ENCODE results near the gene NR3C2. TPM values are rescaled to one million over a fixed set of nuclear protein-coding genes. Genes with fewer than 3 reads are reported as not detected.

Gene NR3C2
- total RNA-seq, 1 experiment from 2014 or later = 2.7 TPM

- no peaks in the 10 kb centered on the region for H3K36me3 ChIP-seq (ENCODE audit: control insufficient read depth in 1 of 2, insufficient read depth in 2 of 2, low read length in 2 of 2)
Measured at GRCh38 chr4:148064451-148064850, 377.8 kb downstream of the NR3C2 start.

More at GRCh38 chr4:148064451-148064850, 377.8 kb downstream of the NR3C2 start:
- Histone ChIP-seq H3K27ac (ENCODE audit: low read depth, low read length) (no peak overlapping the region), H3K9me3 (ENCODE audit: control insufficient read depth in 1 of 2, insufficient read depth in 1 of 2, low read depth in 1 of 2, low read length in 2 of 2) (no peaks in the 10 kb centered on the region), H3K79me2 (ENCODE audit: insufficient read depth, low read length) (no peaks in the 10 kb centered on the region), H3K27me3 (ENCODE audit: insufficient read depth, low read length) (no peaks in the 10 kb centered on the region), H3K9ac (ENCODE audit: low read length) (no peak overlapping the region), H3K9me2 (ENCODE audit: insufficient read depth) (no peaks in the 10 kb centered on the region), H2AFZ (ENCODE audit: low read depth, low read length, poor library complexity, severe bottlenecking) (no peak overlapping the region), H3K4me1 (ENCODE audit: control insufficient read depth in 1 of 2, insufficient read depth in 2 of 2, low read length in 2 of 2) (no peaks in the 10 kb centered on the region), H3K4me2 (ENCODE audit: low read length) (no peak overlapping the region), H4K20me1 (ENCODE audit: insufficient read depth) (no peaks in the 10 kb centered on the region), H3K4me3 (replicated peaks in 1 of 2; ENCODE audit: low read depth in 1 of 2, low read length in 2 of 2) (no peak overlapping the region)
- CTCF ChIA-PET = no interaction called here
- intact Hi-C loops (cut with micrococcal nuclease) = no loop called here
- no peak for ATAC-seq
- DNase-seq (ENCODE audit: low read depth, low spot score) = no peak
- POLR2A ChIA-PET = no interaction called here
- TF ChIP-seq SRF (IDR thresholded peaks at IDR 0.05; ENCODE audit: low read depth) = no peak
- no peak for TF ChIP-seq CEBPB (IDR thresholded peaks at IDR 0.05; ENCODE audit: low read depth)
- TF ChIP-seq TCF7L2 (IDR thresholded peaks at IDR 0.05; ENCODE audit: borderline replicate concordance, extremely low read depth, insufficient read depth, insufficient read length) = no peak
- TF ChIP-seq ZNF274 (IDR thresholded peaks at IDR 0.05; ENCODE audit: low read depth, low read length) = no peak
- TF ChIP-seq ZFX (IDR thresholded peaks at IDR 0.05) = no peak
- TF ChIP-seq REST (IDR thresholded peaks at IDR 0.05; ENCODE audit: low read depth) = no peak
- no peak for TF ChIP-seq SP1 (IDR thresholded peaks at IDR 0.05; ENCODE audit: low read depth)
- TF ChIP-seq, protein P1, sequence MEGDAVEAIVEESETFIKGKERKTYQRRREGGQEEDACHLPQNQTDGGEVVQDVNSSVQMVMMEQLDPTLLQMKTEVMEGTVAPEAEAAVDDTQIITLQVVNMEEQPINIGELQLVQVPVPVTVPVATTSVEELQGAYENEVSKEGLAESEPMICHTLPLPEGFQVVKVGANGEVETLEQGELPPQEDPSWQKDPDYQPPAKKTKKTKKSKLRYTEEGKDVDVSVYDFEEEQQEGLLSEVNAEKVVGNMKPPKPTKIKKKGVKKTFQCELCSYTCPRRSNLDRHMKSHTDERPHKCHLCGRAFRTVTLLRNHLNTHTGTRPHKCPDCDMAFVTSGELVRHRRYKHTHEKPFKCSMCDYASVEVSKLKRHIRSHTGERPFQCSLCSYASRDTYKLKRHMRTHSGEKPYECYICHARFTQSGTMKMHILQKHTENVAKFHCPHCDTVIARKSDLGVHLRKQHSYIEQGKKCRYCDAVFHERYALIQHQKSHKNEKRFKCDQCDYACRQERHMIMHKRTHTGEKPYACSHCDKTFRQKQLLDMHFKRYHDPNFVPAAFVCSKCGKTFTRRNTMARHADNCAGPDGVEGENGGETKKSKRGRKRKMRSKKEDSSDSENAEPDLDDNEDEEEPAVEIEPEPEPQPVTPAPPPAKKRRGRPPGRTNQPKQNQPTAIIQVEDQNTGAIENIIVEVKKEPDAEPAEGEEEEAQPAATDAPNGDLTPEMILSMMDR (IDR thresholded peaks at IDR 0.05 in 2 of 3, conservative IDR thresholded peaks at IDR 0.05 in 1 of 3; ENCODE audit: borderline replicate concordance in 1 of 3, insufficient read depth in 1 of 3, low read depth in 2 of 3, low read length in 2 of 3) = no peak
- TF ChIP-seq RAD21 (IDR thresholded peaks at IDR 0.05; ENCODE audit: low read depth) = no peak
- no peak for TF ChIP-seq SIN3A (IDR thresholded peaks at IDR 0.05; ENCODE audit: low read depth)
- TF ChIP-seq, protein P2, sequence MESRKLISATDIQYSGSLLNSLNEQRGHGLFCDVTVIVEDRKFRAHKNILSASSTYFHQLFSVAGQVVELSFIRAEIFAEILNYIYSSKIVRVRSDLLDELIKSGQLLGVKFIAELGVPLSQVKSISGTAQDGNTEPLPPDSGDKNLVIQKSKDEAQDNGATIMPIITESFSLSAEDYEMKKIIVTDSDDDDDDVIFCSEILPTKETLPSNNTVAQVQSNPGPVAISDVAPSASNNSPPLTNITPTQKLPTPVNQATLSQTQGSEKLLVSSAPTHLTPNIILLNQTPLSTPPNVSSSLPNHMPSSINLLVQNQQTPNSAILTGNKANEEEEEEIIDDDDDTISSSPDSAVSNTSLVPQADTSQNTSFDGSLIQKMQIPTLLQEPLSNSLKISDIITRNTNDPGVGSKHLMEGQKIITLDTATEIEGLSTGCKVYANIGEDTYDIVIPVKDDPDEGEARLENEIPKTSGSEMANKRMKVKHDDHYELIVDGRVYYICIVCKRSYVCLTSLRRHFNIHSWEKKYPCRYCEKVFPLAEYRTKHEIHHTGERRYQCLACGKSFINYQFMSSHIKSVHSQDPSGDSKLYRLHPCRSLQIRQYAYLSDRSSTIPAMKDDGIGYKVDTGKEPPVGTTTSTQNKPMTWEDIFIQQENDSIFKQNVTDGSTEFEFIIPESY (IDR thresholded peaks at IDR 0.05; ENCODE audit: extremely low read depth, insufficient replicate concordance, low read length) = no peak
- no peak for TF ChIP-seq EGR1 (IDR thresholded peaks at IDR 0.05; ENCODE audit: low read depth)
- TF ChIP-seq EZH2 (IDR thresholded peaks at IDR 0.05) = no peak
- no peak for TF ChIP-seq JUND (IDR thresholded peaks at IDR 0.05)
- TF ChIP-seq, protein P3, sequence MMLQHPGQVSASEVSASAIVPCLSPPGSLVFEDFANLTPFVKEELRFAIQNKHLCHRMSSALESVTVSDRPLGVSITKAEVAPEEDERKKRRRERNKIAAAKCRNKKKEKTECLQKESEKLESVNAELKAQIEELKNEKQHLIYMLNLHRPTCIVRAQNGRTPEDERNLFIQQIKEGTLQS (IDR thresholded peaks at IDR 0.05) = no peak
- no peak for TF ChIP-seq CBX3 (IDR thresholded peaks at IDR 0.05; ENCODE audit: low read depth)
- no peak for TF ChIP-seq MAX (IDR thresholded peaks at IDR 0.05)
- TF ChIP-seq YY1 (IDR thresholded peaks at IDR 0.05; ENCODE audit: extremely low read depth, insufficient replicate concordance, low read depth, low read length) = no peak
- RAD21 ChIA-PET (ENCODE audit: low non-redundant PET in 1 of 2, low total read pairs in 2 of 2, uncharacterized antibody in 2 of 2, unreplicated experiment in 2 of 2) = no interaction called here
- BruUV-seq (replicated peaks) = no TSS peak
